Measurements from ENCODE around the gene PARD3.

The PARD3 gene

DNA sequence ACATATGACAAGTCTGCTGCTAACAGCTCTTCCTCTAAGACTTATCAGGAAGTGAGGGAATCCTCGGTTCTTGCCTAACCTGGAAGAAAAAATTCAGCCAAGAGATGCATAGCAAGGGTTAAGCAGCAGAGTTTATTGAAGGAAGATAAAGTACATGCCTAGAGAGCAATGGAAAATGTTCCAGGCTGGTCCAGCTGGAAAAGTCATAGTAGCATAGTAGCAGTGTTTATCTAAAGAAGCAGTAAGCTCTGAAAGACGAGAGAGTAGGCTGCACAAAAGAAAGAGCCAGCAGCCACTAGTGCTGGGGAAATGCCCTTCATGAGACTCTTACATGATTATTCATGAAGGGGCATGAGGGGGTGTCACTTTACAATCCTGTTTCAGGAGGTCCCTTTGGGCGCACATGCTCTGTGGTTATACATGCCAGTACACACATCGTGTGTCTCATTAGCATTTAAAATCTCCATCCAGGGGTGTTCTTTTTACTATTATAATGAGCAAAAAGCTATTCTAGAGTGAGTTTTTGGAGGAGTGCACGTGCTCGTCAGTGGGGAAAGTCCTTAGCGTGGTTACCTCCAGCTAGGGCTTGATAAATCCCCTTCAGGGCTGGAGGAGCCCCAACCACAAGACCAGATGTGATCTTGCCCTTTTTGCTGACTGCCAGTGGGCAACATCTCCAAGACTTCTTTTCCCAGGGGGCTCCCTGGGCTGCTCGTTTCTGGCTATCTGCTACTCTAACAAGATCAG lies 716.1 kb downstream of the PARD3 start:
- Histone ChIP-seq H3K9me3 (ENCODE audit: control insufficient read depth in 2 of 2, low read length in 2 of 2) (peaks cover 4 to 9% of the 10 kb centered on the region in 2 donors), H3K36me3 (ENCODE audit: control insufficient read depth in 2 of 2, insufficient read depth in 2 of 2, low read length in 2 of 2) (no peaks in the 10 kb centered on the region), H3K4me1 (ENCODE audit: control insufficient read depth, insufficient read depth, low read length) (peaks cover 27% of the 10 kb centered on the region), H3K27ac (ENCODE audit: low read length) (no peak overlapping the region), H3K4me3 (ENCODE audit: low read length in 2 of 2) (no peak overlapping the region), H3K27me3 (ENCODE audit: control insufficient read depth in 1 of 2, insufficient read depth in 2 of 2, low read length in 2 of 2) (no peaks in the 10 kb centered on the region), H3K9ac (ENCODE audit: low read length in 2 of 2) (no peak overlapping the region)

- no peaks in the 10 kb centered on the region for H3K27me3 ChIP-seq (ENCODE audit: control insufficient read depth in 1 of 2, insufficient read depth in 2 of 2, low read length in 2 of 2)
- H3K36me3 ChIP-seq (ENCODE audit: control insufficient read depth in 2 of 2, insufficient read depth in 2 of 2, low read length in 2 of 2): no peaks in the 10 kb centered on the region
- H3K9me3 ChIP-seq (ENCODE audit: control insufficient read depth in 2 of 2, low read length in 2 of 2): peaks cover 4 to 9% of the 10 kb centered on the region in 2 donors
- no peak overlapping the region for H3K27ac ChIP-seq (ENCODE audit: low read length)
- no peak overlapping the region for H3K4me3 ChIP-seq (ENCODE audit: low read length in 2 of 2)
- H3K9ac ChIP-seq (ENCODE audit: low read length in 2 of 2): no peak overlapping the region
- H3K4me1 ChIP-seq (ENCODE audit: control insufficient read depth, insufficient read depth, low read length): peaks cover 19% of the 10 kb centered on the region
Measured at GRCh38 chr10:34097682-34098081, 717.4 kb downstream of the PARD3 start.

- Histone ChIP-seq H3K27me3 (ENCODE audit: control insufficient read depth in 1 of 2, insufficient read depth in 2 of 2, low read length in 2 of 2) (no peaks in the 10 kb centered on the region), H3K27ac (ENCODE audit: low read length) (no peak overlapping the region), H3K4me1 (ENCODE audit: control insufficient read depth, insufficient read depth, low read length) (no peaks in the 10 kb centered on the region), H3K36me3 (ENCODE audit: control insufficient read depth in 2 of 2, insufficient read depth in 2 of 2, low read length in 2 of 2) (no peaks in the 10 kb centered on the region), H3K9me3 (ENCODE audit: control insufficient read depth in 2 of 2, low read length in 2 of 2) (peaks cover 4 to 9% of the 10 kb centered on the region in 2 donors), H3K9ac (ENCODE audit: low read length in 2 of 2) (no peak overlapping the region), H3K4me3 (ENCODE audit: low read length in 2 of 2) (no peak overlapping the region)
Measured at GRCh38 chr10:34094961-34095360, 720.1 kb downstream of the PARD3 start.

DNA sequence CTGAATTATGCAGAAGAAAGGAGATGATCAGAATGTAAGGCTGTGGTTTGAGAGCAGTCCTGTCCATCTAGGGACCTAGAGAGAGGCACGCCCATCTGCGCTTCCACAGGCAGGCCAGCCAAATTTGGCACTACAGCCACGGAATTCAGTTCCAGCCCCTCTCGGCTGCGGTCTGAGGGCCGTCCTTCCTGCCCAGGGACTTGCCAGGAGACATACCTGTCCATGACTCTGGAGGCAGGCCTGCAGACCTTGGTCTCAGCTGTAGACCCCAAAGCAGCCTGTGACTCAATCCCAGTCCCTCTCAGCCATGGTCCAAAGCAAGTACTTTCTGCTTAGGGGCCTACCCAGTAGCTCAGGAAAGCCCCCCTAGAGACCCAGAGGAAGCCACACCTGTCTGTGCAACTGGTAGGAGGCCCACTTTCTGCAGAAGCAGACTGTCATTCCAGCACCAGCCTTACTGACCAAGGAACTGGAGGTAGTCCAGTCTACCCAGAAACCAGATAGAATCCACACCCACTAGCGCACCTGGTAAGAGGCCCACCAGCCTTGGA lies 720.9 kb downstream of the PARD3 start:
- Histone ChIP-seq H3K27ac (ENCODE audit: low read length) (no peak overlapping the region), H3K4me3 (ENCODE audit: low read length in 2 of 2) (no peak overlapping the region), H3K9me3 (ENCODE audit: control insufficient read depth in 2 of 2, low read length in 2 of 2) (peaks cover 0 to 4% of the 10 kb centered on the region in 2 donors), H3K4me1 (ENCODE audit: control insufficient read depth, insufficient read depth, low read length) (no peaks in the 10 kb centered on the region), H3K36me3 (ENCODE audit: control insufficient read depth in 2 of 2, insufficient read depth in 2 of 2, low read length in 2 of 2) (no peaks in the 10 kb centered on the region), H3K9ac (ENCODE audit: low read length in 2 of 2) (no peak overlapping the region), H3K27me3 (ENCODE audit: control insufficient read depth in 1 of 2, insufficient read depth in 2 of 2, low read length in 2 of 2) (no peaks in the 10 kb centered on the region)

DNA sequence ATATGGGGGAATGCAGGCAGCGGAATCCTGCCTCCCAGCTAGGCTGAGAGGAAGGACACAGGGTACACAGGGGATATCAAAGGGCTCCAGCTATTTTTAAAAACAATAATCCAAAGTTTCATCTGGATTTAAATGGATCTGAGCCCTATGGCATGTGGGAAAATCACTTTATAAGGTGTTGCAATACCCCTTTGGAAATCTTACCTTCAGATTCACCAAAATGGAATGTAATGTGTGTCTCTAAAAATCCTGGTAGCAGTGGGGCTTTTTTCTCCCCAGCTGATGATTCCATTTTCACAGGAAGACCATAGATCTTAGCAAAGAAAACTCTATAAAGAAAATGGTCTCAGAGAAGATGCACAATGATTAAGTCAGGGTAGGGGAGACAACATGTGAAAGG lies 722.2 kb downstream of the PARD3 start:
- no peaks in the 10 kb centered on the region for H3K36me3 ChIP-seq (ENCODE audit: control insufficient read depth in 2 of 2, insufficient read depth in 2 of 2, low read length in 2 of 2)
- H3K9me3 ChIP-seq (ENCODE audit: control insufficient read depth in 2 of 2, low read length in 2 of 2): peaks cover 0 to 4% of the 10 kb centered on the region in 2 donors
- no peak overlapping the region for H3K27ac ChIP-seq (ENCODE audit: low read length)
- no peak overlapping the region for H3K4me3 ChIP-seq (ENCODE audit: low read length in 2 of 2)
- no peaks in the 10 kb centered on the region for H3K4me1 ChIP-seq (ENCODE audit: control insufficient read depth, insufficient read depth, low read length)
- no peak overlapping the region for H3K9ac ChIP-seq (ENCODE audit: low read length in 2 of 2)
- no peaks in the 10 kb centered on the region for H3K27me3 ChIP-seq (ENCODE audit: control insufficient read depth in 1 of 2, insufficient read depth in 2 of 2, low read length in 2 of 2)

DNA sequence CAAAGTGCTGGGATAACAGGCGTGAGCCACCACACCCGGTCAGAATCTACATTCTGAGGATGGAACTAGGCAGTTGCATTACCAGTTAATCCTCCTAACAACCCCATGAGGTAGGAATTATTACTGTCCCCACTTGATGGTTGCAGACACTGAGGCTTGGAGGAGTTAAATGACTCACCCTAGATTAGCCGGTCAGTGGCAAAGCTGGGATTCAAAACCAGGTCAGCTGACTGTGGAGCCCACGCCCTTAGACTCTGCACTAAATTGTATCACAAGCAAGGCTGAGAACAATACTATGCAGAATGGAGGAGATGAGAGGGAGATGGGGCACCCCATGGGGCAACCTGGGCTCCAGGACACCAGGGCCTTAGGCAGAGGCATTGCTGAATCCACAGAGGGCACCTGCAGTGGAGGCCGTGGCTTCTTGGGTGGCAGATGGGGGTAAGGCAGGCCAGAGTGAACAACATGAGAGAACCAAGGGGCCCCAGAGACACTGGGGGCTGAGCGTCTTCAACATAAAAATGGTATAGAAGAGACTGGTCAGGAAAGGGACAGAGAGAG lies 723.4 kb downstream of the PARD3 start:
- H3K4me3 ChIP-seq (ENCODE audit: low read length in 2 of 2): no peak overlapping the region
- peaks cover 0 to 4% of the 10 kb centered on the region in 2 donors for H3K9me3 ChIP-seq (ENCODE audit: control insufficient read depth in 2 of 2, low read length in 2 of 2)
- H3K36me3 ChIP-seq (ENCODE audit: control insufficient read depth in 2 of 2, insufficient read depth in 2 of 2, low read length in 2 of 2): no peaks in the 10 kb centered on the region
- no peaks in the 10 kb centered on the region for H3K27me3 ChIP-seq (ENCODE audit: control insufficient read depth in 1 of 2, insufficient read depth in 2 of 2, low read length in 2 of 2)
- H3K9ac ChIP-seq (ENCODE audit: low read length in 2 of 2): no peak overlapping the region
- no peak overlapping the region for H3K27ac ChIP-seq (ENCODE audit: low read length)
- no peaks in the 10 kb centered on the region for H3K4me1 ChIP-seq (ENCODE audit: control insufficient read depth, insufficient read depth, low read length)

- no peaks in the 10 kb centered on the region for H3K9me3 ChIP-seq (ENCODE audit: control insufficient read depth in 2 of 2, low read length in 2 of 2)
- H3K4me1 ChIP-seq (ENCODE audit: control insufficient read depth, insufficient read depth, low read length): no peaks in the 10 kb centered on the region
Measured at GRCh38 chr10:34089253-34089652, 725.8 kb downstream of the PARD3 start.

GRCh38 chr10:34088208-34088794 lies 726.8 kb downstream of the PARD3 start:
- no peak overlapping the region for H3K9ac ChIP-seq (ENCODE audit: low read length in 2 of 2)
- no peaks in the 10 kb centered on the region for H3K36me3 ChIP-seq (ENCODE audit: control insufficient read depth in 2 of 2, insufficient read depth in 2 of 2, low read length in 2 of 2)
- H3K9me3 ChIP-seq (ENCODE audit: control insufficient read depth in 2 of 2, low read length in 2 of 2): peaks cover 4 to 7% of the 10 kb centered on the region in 2 donors
- H3K4me3 ChIP-seq (ENCODE audit: low read length in 2 of 2): no peak overlapping the region
- H3K27ac ChIP-seq (ENCODE audit: low read length): no peak overlapping the region
- no peaks in the 10 kb centered on the region for H3K4me1 ChIP-seq (ENCODE audit: control insufficient read depth, insufficient read depth, low read length)
- no peaks in the 10 kb centered on the region for H3K27me3 ChIP-seq (ENCODE audit: control insufficient read depth in 1 of 2, insufficient read depth in 2 of 2, low read length in 2 of 2)

More at GRCh38 chr10:34089253-34089652, 725.8 kb downstream of the PARD3 start:
- H3K36me3 ChIP-seq (ENCODE audit: control insufficient read depth in 2 of 2, insufficient read depth in 2 of 2, low read length in 2 of 2): no peaks in the 10 kb centered on the region
- H3K4me3 ChIP-seq (ENCODE audit: low read length in 2 of 2): no peak overlapping the region
- H3K27me3 ChIP-seq (ENCODE audit: control insufficient read depth in 1 of 2, insufficient read depth in 2 of 2, low read length in 2 of 2): no peaks in the 10 kb centered on the region
- H3K9ac ChIP-seq (ENCODE audit: low read length in 2 of 2): no peak overlapping the region
- no peak overlapping the region for H3K27ac ChIP-seq (ENCODE audit: low read length)

- Histone ChIP-seq H3K4me3 (ENCODE audit: low read length in 2 of 2) (no peak overlapping the region), H3K27ac (ENCODE audit: low read length) (no peak overlapping the region), H3K9ac (ENCODE audit: low read length in 2 of 2) (no peak overlapping the region), H3K27me3 (ENCODE audit: control insufficient read depth in 1 of 2, insufficient read depth in 2 of 2, low read length in 2 of 2) (no peaks in the 10 kb centered on the region), H3K36me3 (ENCODE audit: control insufficient read depth in 2 of 2, insufficient read depth in 2 of 2, low read length in 2 of 2) (no peaks in the 10 kb centered on the region), H3K9me3 (ENCODE audit: control insufficient read depth in 2 of 2, low read length in 2 of 2) (peaks cover 4 to 7% of the 10 kb centered on the region in 2 donors), H3K4me1 (ENCODE audit: control insufficient read depth, insufficient read depth, low read length) (no peaks in the 10 kb centered on the region)
Measured at GRCh38 chr10:34087095-34087418, 728.0 kb downstream of the PARD3 start.

DNA sequence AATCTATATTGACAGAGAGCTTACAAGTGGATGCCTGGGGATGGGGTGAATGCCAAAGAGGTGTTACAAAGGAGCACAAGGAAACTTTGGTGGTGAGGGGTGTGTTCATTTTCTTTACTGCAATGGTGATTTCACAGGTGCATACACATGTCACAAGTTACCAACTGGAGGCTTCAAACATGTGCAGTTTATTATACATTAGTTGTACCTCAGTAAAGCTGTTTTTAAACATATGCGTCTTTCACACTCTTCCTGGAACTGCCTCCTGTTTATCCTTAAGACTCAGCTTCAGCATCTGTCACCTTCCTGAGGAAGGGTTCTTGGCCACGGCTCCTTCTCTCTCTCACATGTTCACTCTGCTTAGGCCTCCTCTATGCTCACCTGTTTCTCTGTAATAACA lies 731.5 kb downstream of the PARD3 start:
- H3K9me3 ChIP-seq (ENCODE audit: control insufficient read depth in 2 of 2, low read length in 2 of 2): peaks cover 4 to 7% of the 10 kb centered on the region in 2 donors
- peaks cover 17% of the 10 kb centered on the region for H3K4me1 ChIP-seq (ENCODE audit: control insufficient read depth, insufficient read depth, low read length)
- no peaks in the 10 kb centered on the region for H3K36me3 ChIP-seq (ENCODE audit: control insufficient read depth in 2 of 2, insufficient read depth in 2 of 2, low read length in 2 of 2)
- H3K9ac ChIP-seq (ENCODE audit: low read length in 2 of 2): no peak overlapping the region
- no peak overlapping the region for H3K4me3 ChIP-seq (ENCODE audit: low read length in 2 of 2)
- no peak overlapping the region for H3K27ac ChIP-seq (ENCODE audit: low read length)
- no peaks in the 10 kb centered on the region for H3K27me3 ChIP-seq (ENCODE audit: control insufficient read depth in 1 of 2, insufficient read depth in 2 of 2, low read length in 2 of 2)

GRCh38 chr10:34081948-34082347 lies 733.1 kb downstream of the PARD3 start:
- H3K4me1 ChIP-seq (ENCODE audit: control insufficient read depth, insufficient read depth, low read length): peaks cover 17% of the 10 kb centered on the region
- H3K9me3 ChIP-seq (ENCODE audit: control insufficient read depth in 2 of 2, low read length in 2 of 2): peaks cover 6 to 7% of the 10 kb centered on the region in 2 donors
- no peaks in the 10 kb centered on the region for H3K27me3 ChIP-seq (ENCODE audit: control insufficient read depth in 1 of 2, insufficient read depth in 2 of 2, low read length in 2 of 2)
- H3K4me3 ChIP-seq (ENCODE audit: low read length in 2 of 2): no peak overlapping the region
- H3K27ac ChIP-seq (ENCODE audit: low read length): no peak overlapping the region
- H3K9ac ChIP-seq (ENCODE audit: low read length in 2 of 2): no peak overlapping the region
- no peaks in the 10 kb centered on the region for H3K36me3 ChIP-seq (ENCODE audit: control insufficient read depth in 2 of 2, insufficient read depth in 2 of 2, low read length in 2 of 2)

Data from stomach smooth muscle (tissue), 2 donors.